Activated CD8-positive, alpha-beta T cell treated with anti-CD3 and anti-CD28 coated beads for 36 hours (primary cell): ENCODE measurements around the gene TGIF1. TPM values are rescaled to one million over a fixed set of nuclear protein-coding genes. Genes with fewer than 3 reads are reported as not detected.

Experiments
- ATAC-seq: fragments of 200-7000 bp; cut with Tn5 transposase; one replicate; pipeline ENCODE4 v1.10.0; 2021; ENCODE audit warnings: mild to moderate bottlenecking, moderate library complexity
- CTCF ChIA-PET: fragments of 350-600 bp; sonication (Branson Sonifier 250); formaldehyde crosslinking; loops from one replicate; lab custom pipeline; 2021; ENCODE audit warnings: antibody characterized with exemption; lab: Charles Lee
- POLR2A ChIA-PET: fragments of 350-600 bp; sonication (Branson Sonifier 250); formaldehyde crosslinking; loops from one replicate; lab custom pipeline; 2021; ENCODE audit warnings: antibody characterized with exemption; lab: Charles Lee
- DNase-seq: peaks from one replicate; pipeline ENCODE4 v3.0.0-alpha.2; 2020
- H3K27ac Mint-ChIP-seq: one replicate; pipeline ENCODE4 v1.8.0; 2021; ENCODE audit warnings: mild to moderate bottlenecking, mixed read lengths
- H3K27me3 Mint-ChIP-seq: one replicate; pipeline ENCODE4 v1.8.0; 2021; ENCODE audit warnings: mixed read lengths
- H3K36me3 Mint-ChIP-seq: one replicate; pipeline ENCODE4 v1.8.0; 2021; ENCODE audit warnings: low read depth, mixed read lengths
- H3K4me1 Mint-ChIP-seq: one replicate; pipeline ENCODE4 v1.8.0; 2021; ENCODE audit warnings: low read depth, mixed read lengths
- H3K4me3 Mint-ChIP-seq: one replicate; pipeline ENCODE4 v1.8.0; 2021; ENCODE audit warnings: mild to moderate bottlenecking, moderate library complexity, mixed read lengths
- H3K9me3 Mint-ChIP-seq: one replicate; pipeline ENCODE4 v1.8.0; 2021; ENCODE audit warnings: mixed read lengths
- intact Hi-C: fragments of 100-400 bp; cut with micrococcal nuclease; formaldehyde crosslinking; loops from one replicate; pipeline ENCODE4 v1.10.0; 2022
- total RNA-seq, 2 experiments: library from RNA; stranded (reverse); gene quantifications; one replicate each; pipeline ENCODE4 v1.2.3, GENCODE V29; 2021
- TF ChIP-seq, protein P1 (sequence below): fragments of 200-600 bp; IDR thresholded peaks from one replicate; pipeline ENCODE4 v1.8.0; 2022; ENCODE audit warnings: antibody characterized with exemption, mild to moderate bottlenecking

Gene TGIF1
- total RNA-seq, 2 experiments from 2014 or later: 33.3 to 34.5 TPM

DNA sequence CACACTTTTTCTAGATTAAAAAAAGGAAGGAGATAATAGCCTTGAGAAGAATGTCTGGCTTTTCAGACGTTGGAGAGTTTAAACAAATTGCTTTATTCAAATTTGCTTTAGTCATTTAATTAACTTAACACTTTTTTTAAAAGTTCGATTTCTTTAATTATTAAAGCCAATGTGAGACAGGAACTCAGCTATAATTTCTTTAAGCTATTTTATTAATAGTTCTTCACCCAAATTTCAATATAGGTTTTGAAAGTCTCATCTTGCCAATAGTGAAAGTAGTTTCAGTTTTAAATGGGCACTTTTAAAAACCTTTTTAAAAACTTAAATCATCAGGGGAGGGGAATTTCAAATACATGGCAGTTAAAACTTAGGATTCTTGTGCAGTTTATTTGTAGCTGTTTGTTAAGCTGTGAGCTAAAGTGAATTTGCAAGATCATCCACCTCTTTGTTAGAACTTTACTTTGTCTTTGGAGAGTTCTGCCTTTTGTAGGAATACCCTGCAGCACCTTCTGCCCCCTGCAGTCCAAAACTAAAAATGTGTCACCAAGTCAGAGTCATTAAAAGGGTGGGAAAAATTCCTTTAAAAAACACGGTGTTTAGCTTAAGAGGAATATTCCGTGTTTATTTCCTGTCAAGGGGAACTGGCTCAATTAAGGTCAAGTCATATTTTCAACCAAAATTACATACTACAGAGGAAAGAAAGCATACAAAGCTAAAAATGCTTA lies 4.6 kb downstream of the TGIF1 start:
- Mint-ChIP-seq H3K36me3 (peaks cover 51% of the 10 kb centered on the region), H3K27ac (peak overlapping the region; percentile 99), H3K9me3 (no peaks in the 10 kb centered on the region), H3K27me3 (no peaks in the 10 kb centered on the region), H3K4me1 (peaks cover 61% of the 10 kb centered on the region), H3K4me3 (peak overlapping the region; percentile 94)
- intact Hi-C loops: loop anchor here (5.0 kb wide), 3 partner anchors 172 to 213 kb away; partner anchors contain the start of gene MYL12B
- ATAC-seq (no peak), DNase-seq (peak; percentile 39)
- TF ChIP-seq, protein P1, sequence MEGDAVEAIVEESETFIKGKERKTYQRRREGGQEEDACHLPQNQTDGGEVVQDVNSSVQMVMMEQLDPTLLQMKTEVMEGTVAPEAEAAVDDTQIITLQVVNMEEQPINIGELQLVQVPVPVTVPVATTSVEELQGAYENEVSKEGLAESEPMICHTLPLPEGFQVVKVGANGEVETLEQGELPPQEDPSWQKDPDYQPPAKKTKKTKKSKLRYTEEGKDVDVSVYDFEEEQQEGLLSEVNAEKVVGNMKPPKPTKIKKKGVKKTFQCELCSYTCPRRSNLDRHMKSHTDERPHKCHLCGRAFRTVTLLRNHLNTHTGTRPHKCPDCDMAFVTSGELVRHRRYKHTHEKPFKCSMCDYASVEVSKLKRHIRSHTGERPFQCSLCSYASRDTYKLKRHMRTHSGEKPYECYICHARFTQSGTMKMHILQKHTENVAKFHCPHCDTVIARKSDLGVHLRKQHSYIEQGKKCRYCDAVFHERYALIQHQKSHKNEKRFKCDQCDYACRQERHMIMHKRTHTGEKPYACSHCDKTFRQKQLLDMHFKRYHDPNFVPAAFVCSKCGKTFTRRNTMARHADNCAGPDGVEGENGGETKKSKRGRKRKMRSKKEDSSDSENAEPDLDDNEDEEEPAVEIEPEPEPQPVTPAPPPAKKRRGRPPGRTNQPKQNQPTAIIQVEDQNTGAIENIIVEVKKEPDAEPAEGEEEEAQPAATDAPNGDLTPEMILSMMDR: peak; percentile 83
- ChIA-PET POLR2A (interaction anchor here (0.8 to 1.7 kb wide), 3 partner anchors 131 to 149 kb away, joined by 4 to 6 read pairs (median 4); no protein-coding TSS in a partner anchor), CTCF (interaction anchor here (0.6 to 5.3 kb wide), 37 partner anchors 8 to 215 kb away, joined by 3 to 60 read pairs (median 6); no protein-coding TSS in a partner anchor)

DNA sequence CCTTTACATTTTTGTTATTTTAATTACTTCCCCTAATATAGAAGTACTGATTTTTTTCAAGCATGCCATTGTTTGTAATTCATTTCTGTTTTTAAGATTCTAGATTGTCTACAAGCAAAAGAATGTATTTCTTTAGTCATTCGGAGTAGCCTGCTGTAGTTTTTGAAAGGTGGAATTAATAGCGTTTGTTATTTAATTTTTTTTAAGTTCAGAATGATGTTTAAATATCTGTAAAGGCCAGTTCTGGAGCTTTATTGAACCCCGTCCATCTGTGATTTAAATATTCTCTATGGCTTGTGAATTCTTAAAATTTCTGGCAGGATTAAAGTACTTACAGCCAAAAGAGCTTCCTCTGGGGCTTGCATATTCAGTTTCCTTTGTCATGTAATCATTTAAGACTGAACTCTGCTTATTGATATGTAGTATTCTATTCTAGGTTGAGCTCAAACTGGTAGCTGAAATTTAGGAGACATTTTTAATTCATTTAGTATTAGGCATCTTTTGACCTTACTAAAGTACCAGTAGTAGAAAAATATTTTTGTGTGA lies 5.2 kb downstream of the TGIF1 start:
- Mint-ChIP-seq H3K9me3 (no peaks in the 10 kb centered on the region), H3K27me3 (no peaks in the 10 kb centered on the region), H3K27ac (peak overlapping the region; percentile 99), H3K4me3 (peak overlapping the region; percentile 94), H3K4me1 (peaks cover 62% of the 10 kb centered on the region), H3K36me3 (peaks cover 52% of the 10 kb centered on the region)
- no peak for DNase-seq
- POLR2A ChIA-PET: no interaction called here
- CTCF ChIA-PET: interaction anchor here (0.8 to 5.3 kb wide), 31 partner anchors 7 to 215 kb away, joined by 3 to 60 read pairs (median 6); no protein-coding TSS in a partner anchor
- no peak for ATAC-seq
- TF ChIP-seq, protein P1: peak; percentile 60
- intact Hi-C loops: no loop called here

DNA sequence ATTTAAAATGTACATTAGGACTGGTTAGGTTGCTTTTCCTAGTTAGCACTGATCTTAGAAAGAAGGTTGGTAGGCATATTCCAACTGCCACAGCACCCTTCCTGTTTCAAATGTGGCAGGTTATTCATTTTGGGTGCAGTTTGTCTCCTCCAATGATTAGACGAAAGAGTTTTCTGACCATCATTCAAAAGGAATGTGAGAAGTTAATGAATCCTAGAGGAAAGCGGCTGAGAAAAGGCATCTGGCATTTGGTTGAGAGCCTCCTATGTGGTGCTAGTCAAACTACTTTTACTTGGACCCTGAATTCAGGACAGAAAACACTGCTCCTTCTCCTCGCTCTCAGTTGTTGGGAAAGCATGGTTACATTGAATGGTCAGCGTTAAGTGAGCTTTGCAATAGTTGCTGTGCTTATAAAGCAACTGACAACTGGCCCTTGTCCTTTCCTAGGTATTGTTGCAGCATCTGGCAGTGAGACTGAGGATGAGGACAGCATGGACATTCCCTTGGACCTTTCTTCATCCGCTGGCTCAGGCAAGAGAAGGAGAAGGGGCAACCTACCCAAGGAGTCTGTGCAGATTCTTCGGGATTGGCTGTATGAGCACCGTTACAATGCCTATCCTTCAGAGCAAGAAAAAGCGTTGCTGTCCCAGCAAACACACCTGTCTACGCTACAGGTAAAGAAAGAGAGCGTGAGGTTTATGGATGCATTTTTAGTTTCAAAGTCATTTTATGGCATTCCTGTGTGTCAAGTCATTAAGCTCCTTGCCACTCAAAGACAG lies 6.1 kb downstream of the TGIF1 start:
- Mint-ChIP-seq H3K4me1 (peaks cover 68% of the 10 kb centered on the region), H3K4me3 (no peak overlapping the region), H3K9me3 (peaks cover 3% of the 10 kb centered on the region), H3K27me3 (no peaks in the 10 kb centered on the region), H3K36me3 (peaks cover 56% of the 10 kb centered on the region), H3K27ac (no peak overlapping the region)
- CTCF ChIA-PET: interaction anchor here (0.7 to 5.3 kb wide), 15 partner anchors 9 to 210 kb away, joined by 3 to 60 read pairs (median 9); no protein-coding TSS in a partner anchor
- intact Hi-C loops: no loop called here
- TF ChIP-seq, protein P1: no peak
- ATAC-seq (no peak), DNase-seq (no peak)
- POLR2A ChIA-PET: interaction anchor here (1.4 kb wide), 1 partner anchor 159 kb away, joined by 3 read pairs; no protein-coding TSS in a partner anchor

DNA sequence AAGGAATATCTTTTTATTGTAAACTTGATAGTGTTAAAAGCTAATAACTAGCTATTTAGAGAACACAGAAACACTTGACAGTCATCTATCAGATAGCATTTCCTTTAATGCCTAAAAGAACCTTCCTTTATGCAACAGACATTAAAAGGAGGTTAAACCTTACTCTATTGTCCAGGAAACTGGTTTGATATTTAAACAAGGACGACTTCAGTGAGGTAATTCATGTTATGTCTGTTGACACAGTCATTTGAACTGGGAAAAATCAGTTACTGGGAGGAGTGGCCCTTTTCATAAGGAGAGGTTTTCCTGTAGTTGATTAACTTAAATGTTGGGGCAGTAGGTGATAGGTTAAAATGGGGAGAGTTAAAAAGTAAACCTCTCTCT lies 6.7 kb downstream of the TGIF1 start:
- TF ChIP-seq, protein P1: no peak
- Mint-ChIP-seq H3K27me3 (no peaks in the 10 kb centered on the region), H3K4me3 (no peak overlapping the region), H3K9me3 (peaks cover 5% of the 10 kb centered on the region), H3K4me1 (peaks cover 68% of the 10 kb centered on the region), H3K27ac (peak overlapping the region; percentile 1), H3K36me3 (peaks cover 57% of the 10 kb centered on the region)
- intact Hi-C loops: no loop called here
- ATAC-seq: no peak
- POLR2A ChIA-PET: interaction anchor here (1.4 kb wide), 1 partner anchor 159 kb away, joined by 3 read pairs; no protein-coding TSS in a partner anchor
- DNase-seq: no peak
- CTCF ChIA-PET: interaction anchor here (0.7 to 1.4 kb wide), 6 partner anchors 9 to 210 kb away, joined by 3 to 5 read pairs (median 3); no protein-coding TSS in a partner anchor
